ENCODE measurements around the gene PROZ. TPM values are rescaled to one million over a fixed set of nuclear protein-coding genes. Genes with fewer than 3 reads are reported as not detected.

PROZ gene
- total and polyA plus RNA-seq, 7 donors, result 0.10 TPM; not detected in 6

DNA sequence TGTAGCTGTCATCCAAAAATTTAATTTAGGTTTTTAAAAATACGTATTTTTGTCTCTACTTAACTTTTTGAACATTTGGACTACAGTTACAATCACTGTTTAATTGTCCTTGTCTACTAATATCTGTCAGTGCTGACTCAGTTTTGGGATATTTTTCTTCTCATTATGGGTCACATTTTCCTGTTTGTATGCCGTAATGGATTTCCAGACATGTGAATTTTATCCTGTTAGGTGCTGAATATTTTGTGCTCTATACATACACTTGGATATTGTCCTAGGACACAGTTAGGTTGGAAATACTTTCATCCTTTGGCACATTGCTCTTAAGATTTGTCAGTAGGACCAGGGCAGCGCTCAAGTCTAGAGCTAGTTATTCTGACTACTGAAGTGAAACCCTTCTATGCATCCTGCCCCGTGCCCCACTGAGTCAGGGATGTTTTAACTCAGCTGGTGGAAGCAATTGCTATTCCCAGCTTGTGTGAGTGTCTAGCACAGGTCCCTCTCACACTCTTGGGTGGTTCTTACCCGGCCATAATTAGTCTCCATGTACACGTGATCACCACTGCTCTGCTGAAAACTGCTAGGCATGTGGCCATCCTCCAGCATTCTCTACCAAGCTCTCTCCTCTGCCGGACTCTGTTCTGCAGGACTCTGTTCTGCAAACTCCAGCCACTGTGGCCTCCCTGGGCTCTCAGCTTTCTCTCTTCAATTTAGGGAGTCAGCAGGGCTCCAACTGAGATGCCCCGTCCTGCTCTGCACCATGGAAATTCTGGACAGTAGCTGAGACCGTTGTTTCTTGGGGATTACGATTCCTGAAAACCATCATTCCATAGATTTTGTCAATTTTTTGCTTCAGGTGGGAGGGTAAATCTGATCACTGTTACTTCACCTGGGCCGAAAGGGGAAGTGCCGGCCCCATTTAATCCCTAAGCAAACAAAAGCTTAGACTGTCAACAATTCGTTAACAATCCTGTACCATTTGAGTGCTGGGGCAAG is 11.1 kb downstream of the PROZ start:
- H3K27me3 ChIP-seq, result no peaks in the 10 kb centered on the region
- WGBS, 2 donors, result 61 to 84% methylated on average over 13 of the region's 13 CpGs
- TF ChIP-seq EP300 (IDR thresholded peaks at IDR 0.05) (no peak), CTCF (IDR thresholded peaks at IDR 0.05) (no peak), POLR2A (IDR thresholded peaks at IDR 0.05) (no peak), POLR2AphosphoS5 (IDR thresholded peaks at IDR 0.05) (no peak)
- H3K36me3 ChIP-seq, result peaks cover 0 to 34% (median 3%) of the 10 kb centered on the region in 4 donors
- no peak overlapping the region for H3K4me3 ChIP-seq
- H3K9me3 ChIP-seq, result no peaks in the 10 kb centered on the region
- no peak for DNase-seq
- H3K4me1 ChIP-seq, result no peaks in the 10 kb centered on the region
- intact Hi-C loops (cut with DNase I), result no loop called here
- H3K27ac ChIP-seq, result no peak overlapping the region

DNA sequence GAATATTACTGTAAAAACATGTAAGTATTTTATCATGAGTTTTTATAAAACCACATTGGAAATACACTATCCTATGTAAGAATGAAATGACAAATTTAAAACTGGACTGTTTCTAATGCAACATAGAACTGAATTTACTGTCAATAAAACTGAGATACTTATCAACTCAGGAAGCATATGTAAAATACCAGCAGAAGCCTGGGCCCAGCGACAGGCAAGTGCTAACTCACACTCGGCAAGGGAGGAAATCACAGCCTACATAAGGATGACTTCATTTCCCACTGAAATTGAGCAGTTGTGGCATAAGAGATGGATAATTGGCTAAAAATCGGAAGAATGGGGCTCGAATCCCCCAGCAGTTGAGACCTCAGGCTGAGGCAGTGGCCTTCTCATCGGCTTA is 12.1 kb downstream of the PROZ start:
- TF ChIP-seq CTCF (IDR thresholded peaks at IDR 0.05) (no peak), POLR2A (IDR thresholded peaks at IDR 0.05) (no peak), EP300 (IDR thresholded peaks at IDR 0.05) (no peak), POLR2AphosphoS5 (IDR thresholded peaks at IDR 0.05) (no peak)
- 53 to 60% methylated on average over 5 of the region's 5 CpGs for WGBS, 2 donors
- peaks cover 8 to 44% (median 8%) of the 10 kb centered on the region in 4 donors for H3K36me3 ChIP-seq

DNA sequence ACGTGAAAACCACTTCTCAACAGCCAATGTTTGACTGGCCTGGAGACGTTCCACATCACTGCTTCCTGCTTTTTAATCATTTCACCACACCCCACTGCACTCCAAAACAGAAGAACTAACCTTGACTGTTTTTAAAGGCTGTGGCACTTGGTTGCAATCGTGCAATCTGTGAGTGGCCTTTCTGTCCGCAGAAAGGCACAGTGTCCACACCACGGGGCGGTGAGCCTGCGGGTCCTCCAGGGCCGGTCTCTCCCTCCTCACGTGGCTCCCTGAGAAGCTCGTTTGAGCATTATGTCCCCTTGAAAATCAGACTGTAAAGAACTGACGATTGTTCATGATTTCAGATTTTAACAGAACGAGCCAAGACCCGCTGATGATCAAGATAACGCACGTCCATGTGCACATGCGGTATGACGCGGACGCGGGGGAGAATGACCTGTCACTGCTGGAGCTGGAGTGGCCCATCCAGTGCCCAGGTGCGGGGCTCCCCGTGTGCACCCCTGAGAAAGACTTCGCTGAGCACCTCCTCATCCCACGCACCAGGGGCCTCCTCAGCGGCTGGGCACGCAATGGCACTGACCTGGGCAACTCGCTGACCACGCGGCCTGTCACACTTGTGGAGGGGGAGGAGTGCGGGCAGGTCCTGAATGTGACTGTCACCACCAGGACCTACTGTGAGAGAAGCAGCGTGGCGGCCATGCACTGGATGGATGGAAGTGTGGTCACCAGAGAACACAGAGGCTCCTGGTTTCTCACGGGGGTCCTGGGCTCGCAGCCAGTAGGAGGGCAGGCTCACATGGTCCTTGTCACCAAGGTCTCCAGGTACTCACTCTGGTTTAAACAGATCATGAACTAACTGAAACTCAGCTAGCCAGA is 13.0 kb downstream of the PROZ start:
- Histone ChIP-seq H3K36me3 (peaks cover 8 to 53% (median 16%) of the 10 kb centered on the region in 4 donors), H3K27ac (no peak overlapping the region), H3K4me3 (no peak overlapping the region), H3K27me3 (no peaks in the 10 kb centered on the region), H3K4me1 (no peaks in the 10 kb centered on the region), H3K9me3 (no peaks in the 10 kb centered on the region)
- TF ChIP-seq POLR2AphosphoS5 (IDR thresholded peaks at IDR 0.05), result no peak
- no peak for TF ChIP-seq POLR2A (IDR thresholded peaks at IDR 0.05)
- TF ChIP-seq EP300 (IDR thresholded peaks at IDR 0.05), result no peak
- no peak for TF ChIP-seq CTCF (IDR thresholded peaks at IDR 0.05)
- WGBS, 2 donors, result 86 to 92% methylated on average over 34 of the region's 34 CpGs
- DNase-seq, result no peak
- intact Hi-C loops (cut with DNase I), result no loop called here

More for the DNA sequence above, 12.1 kb downstream of the PROZ start:
- DNase-seq, result no peak
- H3K4me3 ChIP-seq, result no peak overlapping the region
- no peaks in the 10 kb centered on the region for H3K27me3 ChIP-seq
- no peak overlapping the region for H3K27ac ChIP-seq
- intact Hi-C loops (cut with DNase I), result no loop called here
- H3K9me3 ChIP-seq, result no peaks in the 10 kb centered on the region
- H3K4me1 ChIP-seq, result no peaks in the 10 kb centered on the region

DNA sequence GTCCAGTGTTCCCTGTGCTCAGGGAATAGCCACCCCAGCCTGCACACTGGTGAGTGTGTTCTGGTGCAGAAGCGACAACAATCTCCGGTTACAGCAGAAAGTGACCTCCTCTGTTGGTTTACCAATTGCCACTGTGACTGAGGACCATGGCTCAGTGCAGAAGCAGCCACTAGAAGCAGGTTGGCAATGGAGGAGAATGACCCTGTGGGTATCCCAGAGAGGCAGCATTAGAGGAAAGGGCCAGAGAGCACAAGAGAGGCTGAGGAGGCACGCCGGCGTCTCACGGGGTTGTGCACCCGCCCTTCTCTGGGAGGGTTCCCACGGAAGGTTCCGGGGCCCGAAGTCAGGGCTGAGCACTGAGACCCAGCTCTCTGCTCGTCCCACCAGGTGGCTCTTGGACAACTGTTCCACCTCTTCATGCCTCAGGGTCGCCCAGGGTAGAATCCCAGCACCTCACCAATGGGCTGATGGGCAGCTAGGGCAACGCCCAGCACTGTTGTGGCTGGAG is 14.0 kb downstream of the PROZ start:
- peaks cover 8 to 63% (median 25%) of the 10 kb centered on the region in 4 donors for H3K36me3 ChIP-seq
- intact Hi-C loops (cut with DNase I), result no loop called here
- no peak for TF ChIP-seq POLR2A (IDR thresholded peaks at IDR 0.05)
- no peak for TF ChIP-seq POLR2AphosphoS5 (IDR thresholded peaks at IDR 0.05)
- no peak for TF ChIP-seq CTCF (IDR thresholded peaks at IDR 0.05)
- no peak for TF ChIP-seq EP300 (IDR thresholded peaks at IDR 0.05)
- H3K4me1 ChIP-seq, result no peaks in the 10 kb centered on the region
- no peak overlapping the region for H3K4me3 ChIP-seq
- WGBS, 2 donors, result 94 to 96% methylated on average over 13 of the region's 13 CpGs
- no peaks in the 10 kb centered on the region for H3K9me3 ChIP-seq
- no peak overlapping the region for H3K27ac ChIP-seq
- no peak for DNase-seq
- H3K27me3 ChIP-seq, result no peaks in the 10 kb centered on the region

All from sigmoid colon (tissue), 7 donors.